ENCODE measurements around the gene RABGAP1L. TPM values are rescaled to one million over a fixed set of nuclear protein-coding genes. Genes with fewer than 3 reads are reported as not detected.

Gene RABGAP1L
- total and polyA plus RNA-seq, 12 donors = 13.0 to 167 (median 109) TPM

DNA sequence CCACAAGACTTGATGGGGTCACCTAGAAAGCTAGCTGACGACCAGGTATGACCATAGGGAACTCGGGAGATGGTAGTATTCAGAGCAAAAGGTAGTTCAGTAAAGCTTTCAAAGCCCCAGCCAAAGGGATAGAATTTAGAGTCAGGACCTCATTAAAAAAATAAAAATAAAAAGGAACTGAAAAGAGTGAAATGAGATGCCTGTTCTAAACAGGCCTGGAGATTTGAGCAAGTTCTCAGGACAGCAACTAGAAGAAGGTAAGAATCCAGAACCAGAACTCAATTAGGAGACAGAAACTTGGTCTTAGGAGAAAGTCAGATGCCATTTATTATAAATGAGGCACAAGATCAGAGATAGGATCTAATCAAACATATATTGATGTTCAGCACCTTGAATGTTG is 575.0 kb downstream of the RABGAP1L start:
- Histone ChIP-seq H3K4me1 (no peaks in the 10 kb centered on the region), H3K27me3 (no peaks in the 10 kb centered on the region), H3K27ac (no peak overlapping the region), H3K36me3 (peaks cover 0 to 4% (median 0%) of the 10 kb centered on the region in 9 donors), H3K9me3 (peaks cover 0 to 8% (median 0%) of the 10 kb centered on the region in 11 donors), H3K4me3 (no peak overlapping the region)
- no peak for ATAC-seq
- DNase-seq = no peak
- TF ChIP-seq, protein P1, sequence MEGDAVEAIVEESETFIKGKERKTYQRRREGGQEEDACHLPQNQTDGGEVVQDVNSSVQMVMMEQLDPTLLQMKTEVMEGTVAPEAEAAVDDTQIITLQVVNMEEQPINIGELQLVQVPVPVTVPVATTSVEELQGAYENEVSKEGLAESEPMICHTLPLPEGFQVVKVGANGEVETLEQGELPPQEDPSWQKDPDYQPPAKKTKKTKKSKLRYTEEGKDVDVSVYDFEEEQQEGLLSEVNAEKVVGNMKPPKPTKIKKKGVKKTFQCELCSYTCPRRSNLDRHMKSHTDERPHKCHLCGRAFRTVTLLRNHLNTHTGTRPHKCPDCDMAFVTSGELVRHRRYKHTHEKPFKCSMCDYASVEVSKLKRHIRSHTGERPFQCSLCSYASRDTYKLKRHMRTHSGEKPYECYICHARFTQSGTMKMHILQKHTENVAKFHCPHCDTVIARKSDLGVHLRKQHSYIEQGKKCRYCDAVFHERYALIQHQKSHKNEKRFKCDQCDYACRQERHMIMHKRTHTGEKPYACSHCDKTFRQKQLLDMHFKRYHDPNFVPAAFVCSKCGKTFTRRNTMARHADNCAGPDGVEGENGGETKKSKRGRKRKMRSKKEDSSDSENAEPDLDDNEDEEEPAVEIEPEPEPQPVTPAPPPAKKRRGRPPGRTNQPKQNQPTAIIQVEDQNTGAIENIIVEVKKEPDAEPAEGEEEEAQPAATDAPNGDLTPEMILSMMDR (IDR thresholded peaks at IDR 0.05) = no peak
- intact Hi-C loops (cut with DNase I) = no loop called here
- WGBS, 2 donors = 98 to 100% methylated on average over 2 of the region's 2 CpGs

DNA sequence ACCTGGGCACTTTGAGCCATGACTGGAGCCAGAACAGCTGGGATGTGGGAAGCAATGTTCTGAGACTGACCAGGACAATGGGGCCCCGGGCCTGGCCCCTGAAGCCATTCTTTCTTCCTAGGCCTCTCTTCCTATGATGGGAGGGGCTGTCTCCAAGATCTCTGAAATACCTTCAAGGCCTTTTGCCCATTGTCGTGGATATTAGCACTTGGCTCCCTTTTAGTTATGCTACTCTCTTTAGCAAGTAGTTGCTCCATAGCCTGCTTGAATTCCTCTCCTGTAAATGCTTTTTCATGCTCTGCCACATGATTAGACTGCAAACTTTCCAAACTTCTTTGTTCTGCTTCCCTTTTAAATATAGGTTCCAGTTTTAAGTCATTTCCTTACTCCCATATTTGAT is 577.5 kb downstream of the RABGAP1L start:
- 94 to 97% methylated on average over 2 of the region's 2 CpGs for WGBS, 2 donors
- Histone ChIP-seq H3K4me1 (peaks cover 0 to 13% (median 0%) of the 10 kb centered on the region in 9 donors), H3K9me3 (peaks cover 0 to 8% (median 0%) of the 10 kb centered on the region in 11 donors), H3K27me3 (no peaks in the 10 kb centered on the region), H3K36me3 (peaks cover 0 to 4% (median 0%) of the 10 kb centered on the region in 9 donors), H3K4me3 (no peak overlapping the region), H3K27ac (no peak overlapping the region)
- intact Hi-C loops (cut with DNase I) = no loop called here
- ATAC-seq = no peak
- no peak for DNase-seq
- TF ChIP-seq, protein P1 (IDR thresholded peaks at IDR 0.05) = no peak

DNA sequence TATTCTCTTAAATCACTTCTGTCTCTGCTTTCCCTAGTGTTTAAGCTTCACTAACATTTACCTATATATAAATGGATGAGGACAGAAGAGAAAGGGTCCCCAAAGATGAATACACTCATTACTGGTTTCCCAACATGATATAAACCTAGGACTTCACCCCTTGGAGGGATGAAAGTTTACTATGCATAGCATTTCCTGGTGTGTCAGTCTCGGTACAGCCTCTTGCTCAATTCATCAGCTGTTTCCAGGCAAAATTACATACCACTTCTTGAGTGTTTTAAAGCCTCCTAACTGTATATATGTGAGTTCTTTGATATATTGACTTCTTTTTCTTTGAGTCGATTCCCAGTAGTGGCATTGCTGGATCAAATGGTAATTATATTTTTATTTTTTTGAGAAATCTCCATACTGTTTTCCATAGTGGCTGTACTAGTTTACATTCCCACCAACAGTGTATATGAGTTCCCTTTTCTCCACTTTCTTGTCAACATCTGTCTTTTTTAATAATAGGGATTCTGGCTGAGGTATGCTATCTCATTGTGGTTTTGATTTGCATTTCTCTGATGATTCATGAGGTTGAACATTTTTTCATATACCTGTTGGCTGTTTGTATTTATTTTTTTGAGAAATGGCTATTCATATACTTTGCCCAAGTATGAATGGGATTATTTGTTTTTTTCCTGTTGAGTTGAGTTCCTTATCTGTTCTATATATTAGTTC is 581.1 kb downstream of the RABGAP1L start:
- peaks cover 0 to 27% (median 0%) of the 10 kb centered on the region in 9 donors for H3K4me1 ChIP-seq
- DNase-seq = no peak
- TF ChIP-seq, protein P1 (IDR thresholded peaks at IDR 0.05) = no peak
- H3K27ac ChIP-seq = no peak overlapping the region
- H3K36me3 ChIP-seq = peaks cover 0 to 4% (median 0%) of the 10 kb centered on the region in 9 donors
- ATAC-seq = no peak
- 72 to 73% methylated on average over 2 of the region's 2 CpGs for WGBS, 2 donors
- intact Hi-C loops (cut with DNase I) = loop anchor here in 6 of 10 donors (5.0 kb wide), 2 partner anchors 478 to 483 kb away; no protein-coding TSS in a partner anchor
- no peaks in the 10 kb centered on the region for H3K27me3 ChIP-seq
- peaks cover 0 to 8% (median 0%) of the 10 kb centered on the region in 11 donors for H3K9me3 ChIP-seq
- H3K4me3 ChIP-seq = no peak overlapping the region

DNA sequence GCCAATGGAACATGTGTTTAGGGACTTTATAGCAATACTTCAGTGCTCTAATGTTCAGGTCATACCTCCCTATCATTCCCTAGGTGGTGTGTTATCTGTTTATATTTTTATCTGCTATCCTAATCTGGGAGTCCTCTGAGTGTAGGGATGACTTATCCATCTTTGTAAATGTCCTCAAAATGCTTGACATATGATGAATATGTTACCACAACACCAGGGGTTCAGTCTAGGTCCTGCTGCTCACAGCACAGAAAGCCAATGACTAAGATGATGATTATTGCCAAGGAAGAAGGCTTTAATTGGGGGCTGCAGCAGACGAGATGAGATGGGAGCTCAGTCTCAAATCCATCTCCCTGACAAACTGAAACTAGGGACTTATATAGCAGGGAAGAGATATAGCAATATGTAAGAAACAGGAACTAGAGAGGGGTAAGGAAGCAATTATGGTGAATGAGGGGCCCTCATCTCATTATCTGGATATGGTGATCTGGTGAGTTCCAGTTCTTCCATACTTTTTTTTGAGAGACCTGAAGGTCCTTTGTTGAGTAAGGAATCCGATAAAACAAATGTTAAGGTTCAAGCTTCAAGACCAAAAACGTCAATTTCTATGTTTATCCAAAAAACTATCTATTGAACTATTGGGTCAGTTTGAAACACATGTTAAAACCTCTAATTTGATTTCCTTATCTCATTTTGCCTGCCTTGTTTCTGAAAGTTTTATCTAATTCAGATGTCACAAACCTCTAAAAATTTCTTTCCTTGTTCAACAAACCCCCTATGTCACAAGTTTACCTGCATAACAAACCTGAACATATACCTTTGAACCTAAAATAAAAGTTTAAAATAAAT is 583.7 kb downstream of the RABGAP1L start:
- H3K4me1 ChIP-seq = peaks cover 0 to 27% (median 3%) of the 10 kb centered on the region in 9 donors

More for the DNA sequence above, 583.7 kb downstream of the RABGAP1L start:
- WGBS, 2 donors = 75 to 76% methylated on average over 3 of the region's 3 CpGs
- no peak for DNase-seq
- no peaks in the 10 kb centered on the region for H3K9me3 ChIP-seq
- no peaks in the 10 kb centered on the region for H3K36me3 ChIP-seq
- TF ChIP-seq, protein P1 (IDR thresholded peaks at IDR 0.05) = no peak
- no peaks in the 10 kb centered on the region for H3K27me3 ChIP-seq
- no peak overlapping the region for H3K4me3 ChIP-seq
- ATAC-seq = no peak
- no peak overlapping the region for H3K27ac ChIP-seq
- intact Hi-C loops (cut with DNase I) = loop anchor here in 7 of 10 donors (2.0 to 5.0 kb wide), 3 partner anchors 480 to 486 kb away; no protein-coding TSS in a partner anchor
